SK-N-MC (cell line): ENCODE data around the gene RNF2.
"Not testable (repeated sequence)": the region's sequence is repeated elsewhere in the genome, so short reads cannot be mapped to it uniquely, and the experiment has no call there.

Experiments
- EZH2 ChIP-seq: fragments of 200-600 bp; sonication (generic); IDR thresholded peaks from one replicate; pipeline ENCODE4 v1.6.1; 2017; ENCODE audit warnings: antibody characterized with exemption
- FOXP2 ChIP-seq: optimal IDR thresholded peaks from 2 replicates; pipeline ENCODE3; 2011; ENCODE audit warnings: mild to moderate bottlenecking, moderate library complexity; ENCODE audit not compliant: insufficient read depth; ENCODE audit errors: extremely low read length, control extremely low read depth
- POLR2AphosphoS5 ChIP-seq: IDR thresholded peaks from 2 replicates; pipeline ENCODE4 v1.6.1; 2012; ENCODE audit warnings: mild to moderate bottlenecking, low read depth, low read length, borderline replicate concordance

DNA sequence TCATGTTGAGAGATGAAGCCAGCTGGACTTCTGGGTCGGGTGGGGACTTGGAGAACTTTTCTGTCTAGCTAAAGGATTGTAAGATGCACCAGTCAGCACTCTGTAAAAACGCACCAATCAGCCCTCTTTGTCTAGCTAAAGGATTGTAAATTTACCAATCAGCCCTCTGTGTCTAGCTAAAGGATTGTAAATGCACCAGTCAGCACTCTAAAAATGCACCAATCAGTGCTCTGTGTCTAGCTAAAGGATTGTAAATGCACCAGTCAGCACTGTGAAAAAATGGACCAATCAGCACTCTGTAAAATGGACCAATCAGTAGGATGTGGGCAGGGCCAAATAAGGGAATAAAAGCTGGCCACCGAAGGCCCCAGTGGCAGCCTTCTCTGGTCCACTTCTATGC, 19.6 kb downstream of the RNF2 start:
- TF ChIP-seq POLR2AphosphoS5, EZH2, FOXP2: not testable (repeated sequence)
